Neural cell (in vitro differentiated cells): ENCODE data around the gene FNBP1L. TPM values are rescaled to one million over a fixed set of nuclear protein-coding genes. Genes with fewer than 3 reads are reported as not detected.

ENCODE experiments used
- H2AFZ ChIP-seq: fragments of 200-600, 300-800 bp; sonication (generic), shearing (Covaris generic); 2 replicates; pipeline ENCODE4 v1.6.0; 2014; ENCODE audit warnings: low read depth, mild to moderate bottlenecking, antibody characterized with exemption, low read length, moderate library complexity
- H3F3A ChIP-seq: fragments of 200-600 bp; shearing (Covaris generic); 2 replicates; pipeline ENCODE4 v1.6.1; 2016; ENCODE audit warnings: mild to moderate bottlenecking, moderate library complexity, mixed read lengths, antibody characterized with exemption, low read length; ENCODE audit not compliant: insufficient read depth, poor library complexity, severe bottlenecking
- H3K27ac ChIP-seq: fragments of 200-600, 300-800 bp; sonication (generic), shearing (Covaris generic); 2 replicates; pipeline ENCODE4 v1.5.1; 2014; ENCODE audit warnings: mild to moderate bottlenecking, low read length, moderate library complexity
- H3K27me3 ChIP-seq: fragments of 300-800, 200-600 bp; sonication (generic), shearing (Covaris generic); 2 replicates; pipeline ENCODE4 v1.6.0; 2014; ENCODE audit warnings: mild to moderate bottlenecking, low read depth, low read length, moderate library complexity; ENCODE audit not compliant: insufficient read depth
- H3K36me3 ChIP-seq: fragments of 300-800, 200-600 bp; sonication (generic), shearing (Covaris generic); 2 replicates; pipeline ENCODE4 v1.5.1; 2014; ENCODE audit warnings: mild to moderate bottlenecking, antibody characterized with exemption, low read length, moderate library complexity; ENCODE audit not compliant: insufficient read depth
- H3K4me2 ChIP-seq: fragments of 300-800, 200-600 bp; sonication (generic), shearing (Covaris generic); 2 replicates; pipeline ENCODE4 v1.6.0; 2014; ENCODE audit warnings: mild to moderate bottlenecking, low read length
- H3K4me3 ChIP-seq: fragments of 300-800, 200-600 bp; sonication (generic), shearing (Covaris generic); 2 replicates; pipeline ENCODE4 v1.5.1; 2014; ENCODE audit warnings: mild to moderate bottlenecking, low read length, moderate library complexity
- H3K79me2 ChIP-seq: fragments of 200-600 bp; shearing (Covaris generic); replicated peaks from 2 replicates; pipeline ENCODE4 v1.6.0; 2014; ENCODE audit warnings: mild to moderate bottlenecking, low read length, moderate library complexity; ENCODE audit not compliant: insufficient read depth
- H3K9ac ChIP-seq: fragments of 300-800, 200-600 bp; sonication (generic), shearing (Covaris generic); 2 replicates; pipeline ENCODE4 v1.6.1; 2016; ENCODE audit warnings: mild to moderate bottlenecking, low read length, mixed read lengths
- H3K9me2 ChIP-seq: fragments of 200-600 bp; shearing (Covaris generic); 2 replicates; pipeline ENCODE4 v1.6.1; 2016; ENCODE audit warnings: mild to moderate bottlenecking, low read length, mixed read lengths; ENCODE audit not compliant: insufficient read depth
- H3K9me3 ChIP-seq: fragments of 200-600, 300-800 bp; sonication (generic), shearing (Covaris generic); 2 replicates; pipeline ENCODE4 v1.6.1; 2016; ENCODE audit warnings: mild to moderate bottlenecking, mixed run types, low read length, moderate library complexity, mixed read lengths
- H4K20me1 ChIP-seq: fragments of 200-600 bp; shearing (Covaris generic); 2 replicates; pipeline ENCODE4 v1.6.1; 2016; ENCODE audit warnings: mild to moderate bottlenecking, mixed run types; ENCODE audit not compliant: insufficient read depth
- CTCF ChIP-seq: fragments of 450-650 bp; IDR thresholded peaks from 2 replicates; pipeline ENCODE4 v1.5.1; 2014; ENCODE audit warnings: antibody characterized with exemption, mild to moderate bottlenecking, moderate library complexity; ENCODE audit not compliant: poor library complexity, severe bottlenecking
- EP300 ChIP-seq: fragments of 450-650 bp; conservative IDR thresholded peaks from 2 replicates; pipeline ENCODE4 v1.6.1; 2014; ENCODE audit warnings: antibody characterized with exemption, mild to moderate bottlenecking, moderate library complexity; ENCODE audit not compliant: poor library complexity, severe bottlenecking
- EZH2 ChIP-seq: fragments of 200-600, 300-800 bp; shearing (Covaris generic), sonication (generic); IDR thresholded peaks from 2 replicates; pipeline ENCODE4 v1.6.1; 2014; ENCODE audit warnings: antibody characterized with exemption, low read length, borderline replicate concordance, mild to moderate bottlenecking; ENCODE audit not compliant: insufficient read depth, poor library complexity, severe bottlenecking
- MXI1 ChIP-seq: fragments of 450-650 bp; conservative IDR thresholded peaks from 2 replicates; pipeline ENCODE4 v1.6.1; 2014; ENCODE audit warnings: antibody characterized with exemption, mild to moderate bottlenecking; ENCODE audit not compliant: poor library complexity, severe bottlenecking
- POLR2AphosphoS5 ChIP-seq: IDR thresholded peaks from 2 replicates; pipeline ENCODE4 v1.6.1; 2012
- RAD21 ChIP-seq: fragments of 450-650 bp; conservative IDR thresholded peaks from 2 replicates; pipeline ENCODE4 v1.6.1; 2014; ENCODE audit warnings: antibody characterized with exemption, mild to moderate bottlenecking, moderate library complexity
- REST ChIP-seq: IDR thresholded peaks from 2 replicates; pipeline ENCODE4 v1.6.1; 2012; ENCODE audit warnings: borderline replicate concordance
- SMC3 ChIP-seq: fragments of 450-650 bp; conservative IDR thresholded peaks from 2 replicates; pipeline ENCODE4 v1.6.1; 2014; ENCODE audit warnings: antibody characterized with exemption, mild to moderate bottlenecking, moderate library complexity; ENCODE audit not compliant: poor library complexity
- TAF1 ChIP-seq: IDR thresholded peaks from 2 replicates; pipeline ENCODE4 v1.6.1; 2012; ENCODE audit warnings: low read depth
- polyA plus RNA-seq: library from polyadenylated mRNA; depleted of rRNA; stranded (reverse); fragments of >200 nt; gene quantifications from 2 replicates; pipeline ENCODE4 v1.2.3, GENCODE V29; 2014

Gene FNBP1L
- polyA plus RNA-seq, 1 donor from 2014 or later = 1,044 TPM

- Histone ChIP-seq H3K36me3 (no peaks in the 10 kb centered on the region), H3K9me2 (no peaks in the 10 kb centered on the region), H2AFZ (no peak overlapping the region), H4K20me1 (peaks cover 37% of the 10 kb centered on the region), H3K9me3 (no peaks in the 10 kb centered on the region), H3K4me2 (no peak overlapping the region), H3K27me3 (no peaks in the 10 kb centered on the region), H3K9ac (no peak overlapping the region), H3F3A (no peaks in the 10 kb centered on the region), H3K27ac (no peak overlapping the region), H3K4me3 (no peak overlapping the region), H3K79me2 (peaks cover 99% of the 10 kb centered on the region)
- no peak for TF ChIP-seq EP300
- TF ChIP-seq SMC3 = no peak
- TF ChIP-seq CTCF = no peak
- TF ChIP-seq RAD21 = no peak
- no peak for TF ChIP-seq POLR2AphosphoS5
- TF ChIP-seq MXI1 = no peak
- TF ChIP-seq REST = no peak
- no peak for TF ChIP-seq TAF1
- no peak for TF ChIP-seq EZH2
Observed at GRCh38 chr1:93499075-93499474, 51.2 kb downstream of the FNBP1L start.

GRCh38 chr1:93499533-93499932 lies 51.6 kb downstream of the FNBP1L start:
- TF ChIP-seq TAF1 (no peak), CTCF (no peak), EZH2 (no peak), SMC3 (no peak), MXI1 (no peak), RAD21 (no peak), POLR2AphosphoS5 (no peak), REST (no peak), EP300 (no peak)
- peaks cover 99% of the 10 kb centered on the region for H3K79me2 ChIP-seq
- H3K36me3 ChIP-seq = no peaks in the 10 kb centered on the region
- H3K4me2 ChIP-seq = no peak overlapping the region
- H3K4me3 ChIP-seq = no peak overlapping the region
- H3K9ac ChIP-seq = no peak overlapping the region
- peaks cover 37% of the 10 kb centered on the region for H4K20me1 ChIP-seq
- no peaks in the 10 kb centered on the region for H3K9me3 ChIP-seq
- H3K9me2 ChIP-seq = no peaks in the 10 kb centered on the region
- no peaks in the 10 kb centered on the region for H3K27me3 ChIP-seq
- no peak overlapping the region for H2AFZ ChIP-seq
- no peak overlapping the region for H3K27ac ChIP-seq
- H3F3A ChIP-seq = no peaks in the 10 kb centered on the region
